ENCODE measurements around the gene GDA. TPM values are rescaled to one million over a fixed set of nuclear protein-coding genes. Genes with fewer than 3 reads are reported as not detected.

GDA gene
- total RNA-seq, 1 donor from 2014 or later, result 1.2 TPM

DNA sequence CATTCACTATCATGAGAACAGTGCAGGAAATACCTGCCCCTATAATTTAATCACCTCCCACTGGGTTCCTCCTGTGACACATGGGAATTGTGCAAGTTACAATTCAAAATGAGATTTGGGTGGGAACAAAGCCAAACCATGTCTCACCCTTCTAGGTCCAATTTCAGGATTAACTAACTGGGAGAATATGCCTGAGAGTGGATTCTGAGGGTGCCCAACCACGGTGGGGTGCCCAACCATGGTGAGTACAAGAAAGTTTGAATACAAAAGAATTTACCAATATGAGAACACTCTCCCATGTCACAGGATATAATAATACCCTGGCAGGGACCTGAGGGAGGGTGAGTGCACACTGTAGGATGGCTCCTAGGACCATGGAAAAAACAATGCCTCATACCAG lies 17.2 kb upstream of the GDA start:
- DNase-seq, result no peak
- TF ChIP-seq, protein P1, sequence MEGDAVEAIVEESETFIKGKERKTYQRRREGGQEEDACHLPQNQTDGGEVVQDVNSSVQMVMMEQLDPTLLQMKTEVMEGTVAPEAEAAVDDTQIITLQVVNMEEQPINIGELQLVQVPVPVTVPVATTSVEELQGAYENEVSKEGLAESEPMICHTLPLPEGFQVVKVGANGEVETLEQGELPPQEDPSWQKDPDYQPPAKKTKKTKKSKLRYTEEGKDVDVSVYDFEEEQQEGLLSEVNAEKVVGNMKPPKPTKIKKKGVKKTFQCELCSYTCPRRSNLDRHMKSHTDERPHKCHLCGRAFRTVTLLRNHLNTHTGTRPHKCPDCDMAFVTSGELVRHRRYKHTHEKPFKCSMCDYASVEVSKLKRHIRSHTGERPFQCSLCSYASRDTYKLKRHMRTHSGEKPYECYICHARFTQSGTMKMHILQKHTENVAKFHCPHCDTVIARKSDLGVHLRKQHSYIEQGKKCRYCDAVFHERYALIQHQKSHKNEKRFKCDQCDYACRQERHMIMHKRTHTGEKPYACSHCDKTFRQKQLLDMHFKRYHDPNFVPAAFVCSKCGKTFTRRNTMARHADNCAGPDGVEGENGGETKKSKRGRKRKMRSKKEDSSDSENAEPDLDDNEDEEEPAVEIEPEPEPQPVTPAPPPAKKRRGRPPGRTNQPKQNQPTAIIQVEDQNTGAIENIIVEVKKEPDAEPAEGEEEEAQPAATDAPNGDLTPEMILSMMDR (IDR thresholded peaks at IDR 0.05; ENCODE audit: partially characterized antibody, unreplicated experiment), result no peak
- Mint-ChIP-seq H3K4me3 (ENCODE audit: unreplicated experiment) (no peak overlapping the region), H3K9me3 (ENCODE audit: unreplicated experiment) (no peaks in the 10 kb centered on the region), H3K36me3 (ENCODE audit: unreplicated experiment) (no peaks in the 10 kb centered on the region), H3K27me3 (ENCODE audit: unreplicated experiment) (peaks cover 3% of the 10 kb centered on the region), H3K27ac (ENCODE audit: unreplicated experiment) (no peak overlapping the region), H3K4me1 (ENCODE audit: low read depth, unreplicated experiment) (no peaks in the 10 kb centered on the region)

DNA sequence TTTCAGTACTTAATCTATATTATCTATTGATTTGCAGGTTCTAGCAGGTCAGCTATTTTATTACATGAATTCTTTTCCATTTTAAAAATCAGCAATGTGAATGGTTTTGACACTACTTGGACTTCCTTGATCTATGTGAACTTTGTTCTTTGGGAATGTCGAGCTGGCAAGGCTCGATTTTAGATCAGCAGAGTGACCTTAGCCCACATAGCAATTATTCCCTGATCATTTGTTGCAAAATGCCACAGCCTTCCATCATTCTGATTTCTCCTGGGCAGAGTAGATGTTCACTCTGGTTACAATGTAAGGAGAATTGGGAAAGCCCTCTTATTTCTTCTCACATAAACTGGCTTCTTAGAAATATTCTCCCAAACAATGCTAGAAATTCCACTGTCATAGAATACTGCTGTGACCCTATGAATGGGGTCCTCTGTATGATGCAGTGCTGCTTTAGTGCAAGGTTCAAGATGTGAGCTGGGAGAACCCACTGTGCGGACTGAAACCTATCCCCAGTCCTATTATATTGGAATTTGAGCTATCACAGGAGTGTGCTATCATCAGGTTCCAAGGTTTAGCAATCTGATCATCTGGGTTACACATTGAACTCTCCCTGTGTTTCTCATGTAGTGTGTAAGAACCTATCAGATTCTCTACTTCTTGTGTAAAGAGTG lies 15.7 kb upstream of the GDA start:
- TF ChIP-seq, protein P1 (IDR thresholded peaks at IDR 0.05; ENCODE audit: partially characterized antibody, unreplicated experiment), result no peak
- H3K27ac Mint-ChIP-seq (ENCODE audit: unreplicated experiment), result no peak overlapping the region
- H3K4me1 Mint-ChIP-seq (ENCODE audit: low read depth, unreplicated experiment), result no peaks in the 10 kb centered on the region
- no peak for DNase-seq
- H3K9me3 Mint-ChIP-seq (ENCODE audit: unreplicated experiment), result no peaks in the 10 kb centered on the region
- H3K36me3 Mint-ChIP-seq (ENCODE audit: unreplicated experiment), result no peaks in the 10 kb centered on the region
- H3K27me3 Mint-ChIP-seq (ENCODE audit: unreplicated experiment), result peaks cover 3% of the 10 kb centered on the region
- no peak overlapping the region for H3K4me3 Mint-ChIP-seq (ENCODE audit: unreplicated experiment)

DNA sequence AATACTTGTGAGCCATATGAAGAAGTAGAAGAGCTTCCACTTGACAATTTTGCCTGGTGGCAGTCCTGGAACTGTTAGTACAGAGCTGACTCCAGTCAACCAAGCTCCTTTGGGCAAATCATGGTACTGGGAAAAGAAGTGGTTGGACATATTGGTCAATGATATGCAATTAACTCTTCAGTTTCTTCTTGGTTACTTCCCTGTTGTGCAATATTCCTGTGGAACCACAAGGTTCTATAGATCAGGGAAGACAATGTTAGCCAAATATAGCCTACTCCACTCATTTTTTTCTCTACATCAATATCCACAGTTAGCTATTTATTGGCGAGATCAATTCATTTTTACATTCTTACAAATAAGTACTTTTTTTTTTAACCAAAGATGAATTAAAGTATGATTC lies 14.4 kb upstream of the GDA start:
- H3K9me3 Mint-ChIP-seq (ENCODE audit: unreplicated experiment), result no peaks in the 10 kb centered on the region
- no peak overlapping the region for H3K4me3 Mint-ChIP-seq (ENCODE audit: unreplicated experiment)
- H3K4me1 Mint-ChIP-seq (ENCODE audit: low read depth, unreplicated experiment), result no peaks in the 10 kb centered on the region
- H3K36me3 Mint-ChIP-seq (ENCODE audit: unreplicated experiment), result no peaks in the 10 kb centered on the region
- H3K27ac Mint-ChIP-seq (ENCODE audit: unreplicated experiment), result no peak overlapping the region
- DNase-seq, result no peak
- TF ChIP-seq, protein P1 (IDR thresholded peaks at IDR 0.05; ENCODE audit: partially characterized antibody, unreplicated experiment), result no peak
- peaks cover 3% of the 10 kb centered on the region for H3K27me3 Mint-ChIP-seq (ENCODE audit: unreplicated experiment)

DNA sequence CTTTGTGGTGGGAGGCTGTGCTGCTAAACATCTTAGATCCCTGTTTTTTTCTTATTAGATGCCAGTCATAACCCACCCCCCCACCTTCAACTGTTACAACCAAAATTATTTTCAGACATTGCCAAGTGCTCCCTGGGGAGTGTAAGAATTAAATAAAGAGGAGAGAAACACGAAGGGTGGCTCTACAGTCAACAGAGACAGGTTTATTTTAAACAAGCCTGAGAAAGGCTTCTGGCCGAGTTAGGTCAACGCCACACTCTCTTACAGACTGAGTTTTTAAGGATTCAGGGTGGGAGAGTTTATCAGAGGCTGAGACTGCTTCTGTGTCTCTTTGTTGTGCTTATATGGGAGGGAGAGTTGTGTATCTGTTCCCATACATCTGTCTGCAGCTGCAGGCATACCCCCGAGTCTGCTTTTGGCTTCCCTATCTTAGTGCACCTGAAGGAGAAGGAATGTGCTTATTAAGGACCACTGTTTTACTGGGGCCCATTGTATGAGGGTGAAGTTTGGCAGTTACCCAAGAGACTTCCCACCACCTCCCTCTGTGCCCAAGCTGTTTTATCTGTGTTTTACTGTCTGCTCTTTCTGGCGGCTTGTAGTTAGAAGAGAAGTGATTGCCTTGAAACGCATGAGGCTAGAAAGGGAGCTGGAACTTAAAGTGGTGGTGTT lies 11.4 kb upstream of the GDA start:
- Mint-ChIP-seq H3K27me3 (ENCODE audit: unreplicated experiment) (no peaks in the 10 kb centered on the region), H3K4me1 (ENCODE audit: low read depth, unreplicated experiment) (no peaks in the 10 kb centered on the region), H3K36me3 (ENCODE audit: unreplicated experiment) (no peaks in the 10 kb centered on the region), H3K9me3 (ENCODE audit: unreplicated experiment) (peaks cover 2% of the 10 kb centered on the region), H3K27ac (ENCODE audit: unreplicated experiment) (no peak overlapping the region), H3K4me3 (ENCODE audit: unreplicated experiment) (no peak overlapping the region)
- TF ChIP-seq, protein P1 (IDR thresholded peaks at IDR 0.05; ENCODE audit: partially characterized antibody, unreplicated experiment), result no peak
- no peak for DNase-seq

DNA sequence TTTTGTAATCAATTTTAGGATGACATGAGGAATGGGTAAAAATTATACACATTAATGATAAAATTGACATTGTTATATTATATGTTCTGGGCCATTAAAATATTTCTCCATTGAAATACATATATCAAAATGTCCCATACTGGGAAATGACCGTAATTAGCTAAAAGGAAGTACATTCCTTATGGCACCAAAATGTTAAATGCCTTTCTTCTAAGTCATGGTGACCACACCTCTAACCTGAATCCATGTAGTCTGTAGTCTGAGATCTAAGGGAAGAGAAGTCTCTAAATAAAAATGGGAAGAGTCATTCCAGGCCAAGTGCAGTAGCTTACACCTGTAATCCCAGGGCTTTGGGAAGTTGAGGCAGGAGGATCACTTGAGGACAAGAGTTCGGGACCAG lies 10.0 kb upstream of the GDA start:
- no peaks in the 10 kb centered on the region for H3K36me3 Mint-ChIP-seq (ENCODE audit: unreplicated experiment)
- no peaks in the 10 kb centered on the region for H3K27me3 Mint-ChIP-seq (ENCODE audit: unreplicated experiment)
- no peak for DNase-seq
- TF ChIP-seq, protein P1 (IDR thresholded peaks at IDR 0.05; ENCODE audit: partially characterized antibody, unreplicated experiment), result no peak
- no peaks in the 10 kb centered on the region for H3K4me1 Mint-ChIP-seq (ENCODE audit: low read depth, unreplicated experiment)
- no peak overlapping the region for H3K4me3 Mint-ChIP-seq (ENCODE audit: unreplicated experiment)
- H3K27ac Mint-ChIP-seq (ENCODE audit: unreplicated experiment), result no peak overlapping the region
- peaks cover 2% of the 10 kb centered on the region for H3K9me3 Mint-ChIP-seq (ENCODE audit: unreplicated experiment)

Data from glutamatergic neuron (in vitro differentiated cells).